Neuronal stem cell (in vitro differentiated cells): ENCODE results near the gene MPPED1.

ENCODE experiments used
- DNase-seq: peaks from one replicate; pipeline ENCODE4 v3.0.0-alpha.2; 2013; ENCODE audit warnings: low spot score
- H2AFZ ChIP-seq: one replicate; pipeline ENCODE4 v1.6.1; 2013; ENCODE audit warnings: mild to moderate bottlenecking, low read length, inconsistent platforms
- H2AK5ac ChIP-seq: 2 replicates; pipeline ENCODE4 v1.6.1; 2013; ENCODE audit warnings: low read depth, mild to moderate bottlenecking, inconsistent platforms, low read length, moderate library complexity, mixed read lengths
- H2BK120ac ChIP-seq: 2 replicates; pipeline ENCODE4 v1.6.1; 2013; ENCODE audit warnings: low read depth, mild to moderate bottlenecking, inconsistent platforms, low read length, moderate library complexity, mixed read lengths
- H2BK12ac ChIP-seq: one replicate; pipeline ENCODE4 v1.6.1; 2013; ENCODE audit warnings: low read length, inconsistent platforms
- H2BK15ac ChIP-seq: 2 replicates; pipeline ENCODE4 v1.6.1; 2013; ENCODE audit warnings: mild to moderate bottlenecking, low read length, inconsistent platforms, mixed read lengths
- H2BK5ac ChIP-seq: one replicate; pipeline ENCODE4 v1.6.1; 2013; ENCODE audit warnings: inconsistent platforms, mild to moderate bottlenecking, low read length, moderate library complexity
- H3K14ac ChIP-seq: one replicate; pipeline ENCODE4 v1.6.1; 2013; ENCODE audit warnings: low read length, inconsistent platforms
- H3K18ac ChIP-seq: 2 replicates; pipeline ENCODE4 v1.6.1; 2013; ENCODE audit warnings: low read length, inconsistent platforms
- H3K23ac ChIP-seq: 2 replicates; pipeline ENCODE4 v1.6.1; 2013; ENCODE audit warnings: low read depth, mild to moderate bottlenecking, mixed read lengths, low read length, inconsistent platforms; ENCODE audit not compliant: poor library complexity
- H3K27ac ChIP-seq: replicated peaks from 3 replicates; pipeline ENCODE4 v1.5.1; 2013; ENCODE audit warnings: low read length, inconsistent platforms
- H3K27me3 ChIP-seq, 3 experiments: 2 replicates each; pipeline ENCODE4 v1.6.1; 2013; ENCODE audit warnings: low read length in 3 of 3, mild to moderate bottlenecking in 2 of 3, inconsistent platforms in 1 of 3, low read depth in 1 of 3, mixed read lengths in 1 of 3, moderate library complexity in 1 of 3; ENCODE audit not compliant: control insufficient read depth in 3 of 3, insufficient read depth in 3 of 3
- H3K36me3 ChIP-seq, 2 donors: replicated peaks in 1 of 2; 2 replicates each; pipeline ENCODE4 v1.6.1; 2013; ENCODE audit warnings: low read length in 2 of 2; ENCODE audit not compliant: control insufficient read depth in 2 of 2, insufficient read depth in 2 of 2
- H3K4ac ChIP-seq: 2 replicates; pipeline ENCODE4 v1.6.1; 2013; ENCODE audit warnings: inconsistent platforms, mild to moderate bottlenecking, low read length, moderate library complexity
- H3K4me1 ChIP-seq, 2 donors: 1 replicate in 1 of 2; 2 replicates in 1 of 2; pipeline ENCODE4 v1.6.1; 2013; ENCODE audit warnings: low read length in 2 of 2, low read depth in 1 of 2; ENCODE audit not compliant: control insufficient read depth in 2 of 2, insufficient read depth in 1 of 2
- H3K4me2 ChIP-seq: one replicate; pipeline ENCODE4 v1.6.1; 2013; ENCODE audit warnings: mild to moderate bottlenecking, low read length, inconsistent platforms; ENCODE audit not compliant: insufficient read depth, poor library complexity, severe bottlenecking
- H3K4me3 ChIP-seq, 2 donors: 2 replicates each; pipeline ENCODE4 v1.5.1; 2013; ENCODE audit warnings: low read length in 2 of 2, mild to moderate bottlenecking in 2 of 2, inconsistent platforms in 1 of 2, moderate library complexity in 1 of 2
- H3K79me1 ChIP-seq: one replicate; pipeline ENCODE4 v1.6.1; 2013; ENCODE audit warnings: low read depth, mild to moderate bottlenecking, inconsistent platforms, low read length, moderate library complexity
- H3K9ac ChIP-seq: one replicate; pipeline ENCODE4 v1.6.1; 2013; ENCODE audit warnings: mild to moderate bottlenecking, low read depth, low read length, inconsistent platforms; ENCODE audit not compliant: poor library complexity
- H3K9me3 ChIP-seq, 2 donors: replicated peaks in 1 of 2; 2 replicates each; pipeline versions ENCODE3 to v1.6.1; 2013; ENCODE audit warnings: low read length in 2 of 2, mild to moderate bottlenecking in 2 of 2, inconsistent platforms in 1 of 2, low read depth in 1 of 2, mixed read lengths in 1 of 2, moderate library complexity in 1 of 2; ENCODE audit not compliant: control insufficient read depth in 2 of 2, insufficient read depth in 1 of 2
- H4K8ac ChIP-seq: one replicate; pipeline ENCODE4 v1.6.1; 2013; ENCODE audit warnings: low read depth, mild to moderate bottlenecking, inconsistent platforms, low read length, moderate library complexity
- H4K91ac ChIP-seq: one replicate; pipeline ENCODE4 v1.6.1; 2013; ENCODE audit warnings: low read length, low read depth, mild to moderate bottlenecking, inconsistent platforms; ENCODE audit not compliant: poor library complexity
- WGBS, 2 donors: extraction: QIAGEN DNeasy Blood & Tissue Kit; methylation state at CpG; one replicate each; pipeline ENCODE4 v1.1.7; 2013; ENCODE audit warnings: missing lambda C conversion rate in 2 of 2, mixed read lengths in 1 of 2; ENCODE audit not compliant: insufficient read length in 2 of 2, insufficient replicate concordance in 1 of 2; ENCODE audit errors: extremely low coverage in 2 of 2; 5-methylcytosine and 5-hydroxymethylcytosine counted together

The MPPED1 gene

DNA sequence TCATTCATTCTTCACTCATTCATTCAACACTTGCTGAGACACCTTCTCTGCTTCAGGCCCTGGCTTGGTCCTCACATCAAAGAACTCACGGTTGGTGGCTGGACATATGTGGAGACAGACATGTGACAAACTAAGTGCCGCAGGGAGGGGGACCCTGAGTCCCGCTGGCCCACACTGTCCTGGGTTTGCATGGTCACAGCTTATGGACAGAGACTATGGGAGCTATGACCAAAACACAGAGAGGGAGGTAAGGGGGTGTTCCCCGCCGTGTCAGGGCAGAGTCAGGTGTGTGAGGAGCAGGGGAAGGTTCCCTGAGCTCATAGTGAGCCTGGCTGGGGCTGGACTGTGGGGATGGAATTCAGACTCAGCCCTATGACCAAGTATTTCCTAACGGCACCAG, 123.1 kb downstream of the MPPED1 start:
- Histone ChIP-seq H3K4me2 (no peak overlapping the region), H3K9ac (no peak overlapping the region), H3K79me1 (no peaks in the 10 kb centered on the region), H3K18ac (no peak overlapping the region), H3K4me1 (peaks cover 0 to 1% of the 10 kb centered on the region in 2 donors), H2BK12ac (no peak overlapping the region), H3K23ac (no peak overlapping the region), H4K91ac (no peak overlapping the region), H3K9me3 (peaks cover 4 to 5% of the 10 kb centered on the region in 2 donors), H2BK15ac (no peak overlapping the region), H3K14ac (no peak overlapping the region), H3K27me3 (no peaks in the 10 kb centered on the region), H3K27ac (no peak overlapping the region), H3K4ac (no peak overlapping the region), H2BK5ac (no peak overlapping the region), H2AFZ (no peak overlapping the region), H3K36me3 (no peaks in the 10 kb centered on the region), H2BK120ac (no peak overlapping the region), H4K8ac (no peak overlapping the region), H3K4me3 (no peak overlapping the region), H2AK5ac (no peak overlapping the region)
- DNase-seq, result no peak
- no CpG with 5 or more reads among the region's 6 CpGs for WGBS, 2 donors

GRCh38 chr22:43535336-43535735, 123.5 kb downstream of the MPPED1 start:
- H3K23ac ChIP-seq, result no peak overlapping the region
- H3K36me3 ChIP-seq, result no peaks in the 10 kb centered on the region
- H3K4ac ChIP-seq, result no peak overlapping the region
- DNase-seq, result no peak
- no peak overlapping the region for H3K27ac ChIP-seq
- peaks cover 0 to 1% of the 10 kb centered on the region in 2 donors for H3K4me1 ChIP-seq
- H3K14ac ChIP-seq, result no peak overlapping the region
- no peak overlapping the region for H3K18ac ChIP-seq
- H2AK5ac ChIP-seq, result no peak overlapping the region
- H3K4me3 ChIP-seq, result no peak overlapping the region
- H4K91ac ChIP-seq, result no peak overlapping the region
- H2BK12ac ChIP-seq, result no peak overlapping the region
- H2BK120ac ChIP-seq, result no peak overlapping the region
- no peak overlapping the region for H4K8ac ChIP-seq
- H3K27me3 ChIP-seq, result no peaks in the 10 kb centered on the region
- no peak overlapping the region for H2BK5ac ChIP-seq
- H3K9me3 ChIP-seq, result peaks cover 4 to 5% of the 10 kb centered on the region in 2 donors
- H3K4me2 ChIP-seq, result no peak overlapping the region
- H2AFZ ChIP-seq, result no peak overlapping the region
- WGBS, 2 donors, result no CpG with 5 or more reads among the region's 7 CpGs
- H3K79me1 ChIP-seq, result no peaks in the 10 kb centered on the region
- no peak overlapping the region for H3K9ac ChIP-seq
- no peak overlapping the region for H2BK15ac ChIP-seq

GRCh38 chr22:43535741-43536140, 123.9 kb downstream of the MPPED1 start:
- Histone ChIP-seq H2BK15ac (no peak overlapping the region), H3K4ac (no peak overlapping the region), H3K4me3 (no peak overlapping the region), H3K79me1 (no peaks in the 10 kb centered on the region), H2BK120ac (no peak overlapping the region), H3K9ac (no peak overlapping the region), H3K9me3 (peaks cover 4 to 5% of the 10 kb centered on the region in 2 donors), H2AFZ (no peak overlapping the region), H4K91ac (no peak overlapping the region), H3K27me3 (no peaks in the 10 kb centered on the region), H3K14ac (no peak overlapping the region), H3K36me3 (no peaks in the 10 kb centered on the region), H3K27ac (no peak overlapping the region), H3K4me1 (peaks cover 0 to 1% of the 10 kb centered on the region in 2 donors), H2BK12ac (no peak overlapping the region), H2AK5ac (peak overlapping the region; percentile 2), H3K23ac (no peak overlapping the region), H2BK5ac (no peak overlapping the region), H4K8ac (no peak overlapping the region), H3K4me2 (no peak overlapping the region), H3K18ac (no peak overlapping the region)
- no peak for DNase-seq
- WGBS, 2 donors, result no CpG with 5 or more reads among the region's 5 CpGs

DNA sequence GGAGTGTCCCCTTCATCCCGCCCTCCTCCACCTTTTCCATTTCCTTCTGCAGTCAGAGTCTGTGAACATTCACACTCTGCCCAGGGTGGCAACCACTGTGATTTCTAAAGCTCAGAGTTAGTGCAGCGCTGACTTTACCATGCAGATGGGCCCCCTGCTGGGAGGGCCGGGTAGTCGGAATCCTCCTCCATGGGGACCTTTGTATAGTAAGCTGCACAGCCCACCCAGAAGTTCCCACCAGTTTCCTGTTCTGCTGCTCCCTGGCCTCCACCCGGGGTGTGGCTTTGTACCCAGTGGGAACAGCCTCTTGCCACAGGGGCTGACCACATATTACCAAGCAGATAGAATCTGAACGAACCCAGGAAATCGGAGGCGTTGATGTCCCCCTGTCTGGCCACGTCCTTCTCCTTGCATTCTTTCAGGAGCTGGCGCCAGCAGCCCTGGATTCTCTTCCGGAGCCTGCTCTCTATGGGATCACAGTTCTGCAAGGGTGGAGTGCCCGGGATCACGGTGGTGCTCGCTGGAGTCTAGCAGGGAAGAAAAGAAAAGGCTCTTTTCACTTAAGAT, 125.3 kb downstream of the MPPED1 start:
- WGBS, 2 donors, result no CpG with 5 or more reads among the region's 14 CpGs

More for the DNA sequence above, 125.3 kb downstream of the MPPED1 start:
- no peak for DNase-seq
- Histone ChIP-seq H3K4me1 (no peaks in the 10 kb centered on the region), H2AFZ (no peak overlapping the region), H3K79me1 (no peaks in the 10 kb centered on the region), H3K18ac (no peak overlapping the region), H3K9ac (no peak overlapping the region), H2BK12ac (no peak overlapping the region), H4K91ac (no peak overlapping the region), H3K27ac (no peak overlapping the region), H3K4me3 (no peak overlapping the region), H2BK120ac (no peak overlapping the region), H3K27me3 (no peaks in the 10 kb centered on the region), H2BK15ac (no peak overlapping the region), H3K14ac (no peak overlapping the region), H3K23ac (no peak overlapping the region), H3K9me3 (peaks cover 4 to 5% of the 10 kb centered on the region in 2 donors), H3K4me2 (no peak overlapping the region), H3K36me3 (no peaks in the 10 kb centered on the region), H2AK5ac (no peak overlapping the region), H2BK5ac (no peak overlapping the region), H4K8ac (no peak overlapping the region), H3K4ac (no peak overlapping the region)
